ENCODE measurements around the gene CORIN. TPM values are rescaled to one million over a fixed set of nuclear protein-coding genes. Genes with fewer than 3 reads are reported as not detected.

CORIN gene
- polyA plus RNA-seq, 1 donor (not counting 4 experiments of a cell fraction or from before 2014, with no cell fraction given), result 0.14 TPM

DNA sequence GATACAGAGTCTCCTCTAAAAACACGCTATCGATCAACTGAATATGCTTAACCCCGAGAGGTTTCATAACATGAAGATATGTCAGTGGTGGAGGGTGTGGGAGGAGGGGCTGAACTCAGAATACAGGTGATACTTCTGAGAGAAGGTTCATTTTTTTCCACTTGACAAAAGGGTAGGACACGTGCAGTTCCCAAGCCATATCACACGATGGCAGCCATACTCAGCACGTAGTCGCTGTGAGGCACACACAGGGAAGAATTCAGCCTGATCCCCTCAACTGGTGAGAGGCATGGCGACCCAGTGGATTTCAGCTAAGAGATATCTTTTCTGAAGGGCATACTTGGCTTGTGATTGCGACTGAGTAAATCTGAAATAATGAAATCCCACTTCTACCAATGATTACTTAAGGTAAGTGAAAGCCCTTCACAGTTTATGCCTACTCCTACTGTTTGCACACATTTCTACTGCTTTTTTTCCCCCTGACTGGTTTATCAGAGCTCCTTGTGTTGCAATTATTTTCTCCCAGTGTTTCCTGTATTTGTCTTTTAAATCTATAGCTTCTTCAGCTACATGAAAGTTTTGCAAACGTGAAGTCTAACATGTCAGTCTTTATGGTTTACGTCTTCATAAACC is 133.1 kb downstream of the CORIN start:
- dilution Hi-C loops (cut with MboI; ENCODE audit: extremely low pct_ligation_motif_present, low sequenced_read_pairs), result no loop called here
- Histone ChIP-seq H3K27me3 (ENCODE audit: control insufficient read depth, extremely low read depth, insufficient read depth, low read length) (peaks cover 6% of the 10 kb centered on the region), H4K20me1 (ENCODE audit: control insufficient read depth, extremely low read depth, insufficient read depth, low read length) (no peaks in the 10 kb centered on the region), H3K9me1 (ENCODE audit: control insufficient read depth, extremely low read depth, insufficient read depth, low read length) (no peaks in the 10 kb centered on the region), H3K9me3 (ENCODE audit: control insufficient read depth, low read depth, low read length) (no peaks in the 10 kb centered on the region), H3K4me2 (ENCODE audit: control insufficient read depth, extremely low read depth, insufficient read depth, low read depth, low read length) (no peak overlapping the region), H2AFZ (ENCODE audit: control insufficient read depth, low read length) (no peak overlapping the region), H3K4me3 (ENCODE audit: control insufficient read depth in 2 of 3, extremely low read depth in 1 of 3, insufficient read depth in 2 of 3, low read depth in 1 of 3, low read length in 3 of 3) (no peak overlapping the region), H3K27ac (ENCODE audit: control insufficient read depth, insufficient read depth, low read length) (no peak overlapping the region), H3K36me3 (ENCODE audit: control insufficient read depth in 2 of 2, extremely low read depth in 1 of 2, insufficient read depth in 2 of 2, low read length in 2 of 2) (no peaks in the 10 kb centered on the region), H3K79me2 (ENCODE audit: control insufficient read depth, insufficient read depth, low read length) (no peaks in the 10 kb centered on the region), H3K9ac (ENCODE audit: control insufficient read depth, extremely low read depth, insufficient read depth, low read length) (no peak overlapping the region), H3K4me1 (ENCODE audit: control insufficient read depth, extremely low read depth, insufficient read depth, low read length) (no peaks in the 10 kb centered on the region)
- no peak for TF ChIP-seq EZH2 (IDR thresholded peaks at IDR 0.05; ENCODE audit: low read length)
- TF ChIP-seq, protein P1, sequence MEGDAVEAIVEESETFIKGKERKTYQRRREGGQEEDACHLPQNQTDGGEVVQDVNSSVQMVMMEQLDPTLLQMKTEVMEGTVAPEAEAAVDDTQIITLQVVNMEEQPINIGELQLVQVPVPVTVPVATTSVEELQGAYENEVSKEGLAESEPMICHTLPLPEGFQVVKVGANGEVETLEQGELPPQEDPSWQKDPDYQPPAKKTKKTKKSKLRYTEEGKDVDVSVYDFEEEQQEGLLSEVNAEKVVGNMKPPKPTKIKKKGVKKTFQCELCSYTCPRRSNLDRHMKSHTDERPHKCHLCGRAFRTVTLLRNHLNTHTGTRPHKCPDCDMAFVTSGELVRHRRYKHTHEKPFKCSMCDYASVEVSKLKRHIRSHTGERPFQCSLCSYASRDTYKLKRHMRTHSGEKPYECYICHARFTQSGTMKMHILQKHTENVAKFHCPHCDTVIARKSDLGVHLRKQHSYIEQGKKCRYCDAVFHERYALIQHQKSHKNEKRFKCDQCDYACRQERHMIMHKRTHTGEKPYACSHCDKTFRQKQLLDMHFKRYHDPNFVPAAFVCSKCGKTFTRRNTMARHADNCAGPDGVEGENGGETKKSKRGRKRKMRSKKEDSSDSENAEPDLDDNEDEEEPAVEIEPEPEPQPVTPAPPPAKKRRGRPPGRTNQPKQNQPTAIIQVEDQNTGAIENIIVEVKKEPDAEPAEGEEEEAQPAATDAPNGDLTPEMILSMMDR (optimal IDR thresholded peaks at IDR 0.05 in 1 of 3, IDR thresholded peaks at IDR 0.05 in 1 of 3, conservative IDR thresholded peaks at IDR 0.05 in 1 of 3; ENCODE audit: extremely low read depth in 1 of 3, insufficient read depth in 2 of 3, low read length in 3 of 3), result peak; percentile 49 to 77 (median 50)
- FAIRE-seq (peak; percentile 67), DNase-seq (ENCODE audit: low read depth, low spot score) (no peak)

DNA sequence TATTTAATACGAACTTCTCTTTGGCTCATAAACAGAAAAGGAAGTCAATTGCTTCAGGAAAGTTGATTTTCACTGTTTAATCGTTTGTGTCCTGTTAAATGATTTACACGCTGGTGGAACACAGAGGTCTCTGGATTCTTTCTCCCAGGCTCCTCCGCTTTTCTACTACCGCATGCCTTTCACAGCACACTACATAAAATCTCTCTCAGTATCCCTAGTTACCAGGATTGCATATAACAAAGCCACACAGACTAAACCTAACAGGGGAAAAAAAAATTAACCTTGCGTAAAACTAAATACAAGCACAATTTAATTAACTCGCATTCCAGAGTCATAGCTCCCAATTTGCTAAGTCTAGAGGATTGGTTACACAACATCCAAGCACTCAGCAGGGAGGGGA is 133.9 kb downstream of the CORIN start:
- H3K4me3 ChIP-seq (ENCODE audit: control insufficient read depth in 2 of 3, extremely low read depth in 1 of 3, insufficient read depth in 2 of 3, low read depth in 1 of 3, low read length in 3 of 3), result no peak overlapping the region
- FAIRE-seq, result no peak
- no peak overlapping the region for H3K27ac ChIP-seq (ENCODE audit: control insufficient read depth, insufficient read depth, low read length)
- no peaks in the 10 kb centered on the region for H3K4me1 ChIP-seq (ENCODE audit: control insufficient read depth, extremely low read depth, insufficient read depth, low read length)
- H3K9ac ChIP-seq (ENCODE audit: control insufficient read depth, extremely low read depth, insufficient read depth, low read length), result no peak overlapping the region
- no peak overlapping the region for H3K4me2 ChIP-seq (ENCODE audit: control insufficient read depth, extremely low read depth, insufficient read depth, low read depth, low read length)
- no peak for TF ChIP-seq EZH2 (IDR thresholded peaks at IDR 0.05; ENCODE audit: low read length)
- TF ChIP-seq, protein P1 (optimal IDR thresholded peaks at IDR 0.05 in 1 of 3, IDR thresholded peaks at IDR 0.05 in 1 of 3, conservative IDR thresholded peaks at IDR 0.05 in 1 of 3; ENCODE audit: extremely low read depth in 1 of 3, insufficient read depth in 2 of 3, low read length in 3 of 3), result no peak
- DNase-seq (ENCODE audit: low read depth, low spot score), result no peak
- H3K9me1 ChIP-seq (ENCODE audit: control insufficient read depth, extremely low read depth, insufficient read depth, low read length), result no peaks in the 10 kb centered on the region
- no peaks in the 10 kb centered on the region for H4K20me1 ChIP-seq (ENCODE audit: control insufficient read depth, extremely low read depth, insufficient read depth, low read length)
- peaks cover 6% of the 10 kb centered on the region for H3K27me3 ChIP-seq (ENCODE audit: control insufficient read depth, extremely low read depth, insufficient read depth, low read length)
- dilution Hi-C loops (cut with MboI; ENCODE audit: extremely low pct_ligation_motif_present, low sequenced_read_pairs), result no loop called here
- H3K79me2 ChIP-seq (ENCODE audit: control insufficient read depth, insufficient read depth, low read length), result no peaks in the 10 kb centered on the region
- no peaks in the 10 kb centered on the region for H3K36me3 ChIP-seq (ENCODE audit: control insufficient read depth in 2 of 2, extremely low read depth in 1 of 2, insufficient read depth in 2 of 2, low read length in 2 of 2)
- no peaks in the 10 kb centered on the region for H3K9me3 ChIP-seq (ENCODE audit: control insufficient read depth, low read depth, low read length)
- H2AFZ ChIP-seq (ENCODE audit: control insufficient read depth, low read length), result no peak overlapping the region

Data from keratinocyte (primary cell).